Endodermal cell (in vitro differentiated cells): ENCODE measurements around the gene DAND5. TPM values are rescaled to one million over a fixed set of nuclear protein-coding genes. Genes with fewer than 3 reads are reported as not detected.

ENCODE experiments used
- DNase-seq: peaks from one replicate; pipeline ENCODE4 v3.0.0-alpha.2; 2017
- H3K27ac ChIP-seq: 2 replicates; pipeline ENCODE4 v1.5.1; 2013; ENCODE audit warnings: mild to moderate bottlenecking, low read depth, low read length, moderate library complexity
- H3K27me3 ChIP-seq: 2 replicates; pipeline ENCODE4 v1.6.1; 2013; ENCODE audit warnings: mild to moderate bottlenecking, low read length, moderate library complexity; ENCODE audit not compliant: insufficient read depth, control insufficient read depth, poor library complexity, severe bottlenecking
- H3K36me3 ChIP-seq: 2 replicates; pipeline ENCODE4 v1.7.0; 2013; ENCODE audit warnings: mild to moderate bottlenecking, low read length, moderate library complexity; ENCODE audit not compliant: control insufficient read depth, insufficient read depth
- H3K4me1 ChIP-seq: one replicate; pipeline ENCODE4 v1.7.0; 2013; ENCODE audit warnings: low read length; ENCODE audit not compliant: control insufficient read depth, insufficient read depth
- H3K4me3 ChIP-seq: 2 replicates; pipeline ENCODE4 v1.5.1; 2013; ENCODE audit warnings: mild to moderate bottlenecking, low read length, moderate library complexity
- H3K9ac ChIP-seq: 2 replicates; pipeline ENCODE4 v1.6.1; 2013; ENCODE audit warnings: mild to moderate bottlenecking, low read length, moderate library complexity; ENCODE audit not compliant: poor library complexity, severe bottlenecking; ENCODE audit errors: extremely low read depth
- H3K9me3 ChIP-seq: 2 replicates; pipeline ENCODE4 v1.6.1; 2013; ENCODE audit warnings: mild to moderate bottlenecking, low read length, moderate library complexity; ENCODE audit not compliant: control insufficient read depth
- H3K27ac Mint-ChIP-seq: 2 replicates; pipeline ENCODE4 v1.8.0; 2020; ENCODE audit warnings: mixed read lengths
- H3K27me3 Mint-ChIP-seq: 2 replicates; pipeline ENCODE4 v1.8.0; 2021; ENCODE audit warnings: mild to moderate bottlenecking, mixed read lengths; ENCODE audit not compliant: insufficient read depth
- H3K36me3 Mint-ChIP-seq: 2 replicates; pipeline ENCODE4 v1.8.0; 2020; ENCODE audit warnings: low read depth, mixed read lengths
- H3K4me1 Mint-ChIP-seq: 2 replicates; pipeline ENCODE4 v1.8.0; 2020; ENCODE audit warnings: mixed read lengths
- H3K4me3 Mint-ChIP-seq: 2 replicates; pipeline ENCODE4 v1.8.0; 2020; ENCODE audit warnings: mild to moderate bottlenecking, moderate library complexity, mixed read lengths
- H3K9me3 Mint-ChIP-seq: 2 replicates; pipeline ENCODE4 v1.8.0; 2020; ENCODE audit warnings: mild to moderate bottlenecking, mixed read lengths
- whole genome bisulfite sequencing, 2 experiments: methylation state at CpG; one replicate each; pipeline versions ENCODE4 v1.1.5 to v1.1.7; 2013; ENCODE audit warnings: missing lambda C conversion rate in 2 of 2, mixed read lengths in 1 of 2; ENCODE audit not compliant: insufficient coverage in 1 of 2, insufficient read length in 1 of 2; 5-methylcytosine and 5-hydroxymethylcytosine counted together
- total RNA-seq, 2 donors: library from RNA; stranded (reverse); fragmentation: NEBNext Ultra II Directional in 1 of 2; extraction: Animal tissue kit (Norgen Biotek cat#: 25700) in 1 of 2; gene quantifications; 2 replicates in 1 of 2; 3 replicates in 1 of 2; pipeline ENCODE4 v1.2.1, GENCODE V29; 2021
- TF ChIP-seq, protein P1 (sequence below): fragments of 200-600 bp; sonication (generic); conservative IDR thresholded peaks from 2 replicates; pipeline ENCODE4 v1.5.0; 2021; ENCODE audit warnings: antibody characterized with exemption, mild to moderate bottlenecking

The DAND5 gene
- total RNA-seq, 2 donors from 2014 or later: 0.13 to 0.40 TPM

DNA sequence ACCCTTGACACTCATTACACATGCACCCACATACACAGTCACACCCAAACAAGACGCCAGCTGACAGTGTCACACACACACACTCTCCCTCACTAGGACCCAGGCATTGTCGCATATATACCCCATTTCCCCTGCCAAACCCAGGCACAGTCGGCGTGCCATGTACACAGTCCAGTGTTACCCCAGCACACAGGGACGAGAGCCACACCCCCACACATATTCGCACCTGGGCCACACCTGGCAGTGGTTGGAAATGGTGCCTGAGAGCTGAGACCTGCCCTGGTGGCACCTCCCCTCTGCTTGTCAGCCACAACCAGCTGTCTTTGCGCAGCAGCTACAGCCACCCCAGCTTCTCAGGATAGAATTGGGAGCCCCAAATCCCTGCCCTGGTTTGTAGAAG, 34.9 kb downstream of the DAND5 start:
- no peak overlapping the region for H3K4me3 Mint-ChIP-seq
- no peak overlapping the region for H3K27ac ChIP-seq
- peaks cover 90% of the 10 kb centered on the region for H3K27me3 ChIP-seq

DNA sequence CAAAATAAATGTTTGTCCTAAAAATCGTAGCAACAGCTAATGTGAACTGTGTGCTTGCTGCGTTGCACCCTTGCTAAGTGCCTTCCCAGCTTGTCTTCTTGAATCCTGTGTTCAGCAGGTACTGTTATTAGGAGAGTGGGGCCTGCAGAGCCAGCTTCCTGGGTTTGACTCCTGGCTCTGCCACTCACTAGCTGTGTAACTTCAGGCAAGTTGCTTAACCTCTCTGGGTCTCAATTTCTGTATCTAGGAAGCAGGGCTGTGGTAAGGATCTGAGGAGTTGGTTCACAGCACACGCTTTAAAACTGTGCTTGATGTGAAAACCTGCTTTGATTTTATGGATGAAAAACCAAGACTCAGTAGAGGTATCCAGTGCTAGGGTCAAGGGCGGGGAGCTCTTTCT, 35.9 kb downstream of the DAND5 start:
- 87% methylated on average over 4 of the region's 4 CpGs for WGBS, 2 experiments
- TF ChIP-seq, protein P1, sequence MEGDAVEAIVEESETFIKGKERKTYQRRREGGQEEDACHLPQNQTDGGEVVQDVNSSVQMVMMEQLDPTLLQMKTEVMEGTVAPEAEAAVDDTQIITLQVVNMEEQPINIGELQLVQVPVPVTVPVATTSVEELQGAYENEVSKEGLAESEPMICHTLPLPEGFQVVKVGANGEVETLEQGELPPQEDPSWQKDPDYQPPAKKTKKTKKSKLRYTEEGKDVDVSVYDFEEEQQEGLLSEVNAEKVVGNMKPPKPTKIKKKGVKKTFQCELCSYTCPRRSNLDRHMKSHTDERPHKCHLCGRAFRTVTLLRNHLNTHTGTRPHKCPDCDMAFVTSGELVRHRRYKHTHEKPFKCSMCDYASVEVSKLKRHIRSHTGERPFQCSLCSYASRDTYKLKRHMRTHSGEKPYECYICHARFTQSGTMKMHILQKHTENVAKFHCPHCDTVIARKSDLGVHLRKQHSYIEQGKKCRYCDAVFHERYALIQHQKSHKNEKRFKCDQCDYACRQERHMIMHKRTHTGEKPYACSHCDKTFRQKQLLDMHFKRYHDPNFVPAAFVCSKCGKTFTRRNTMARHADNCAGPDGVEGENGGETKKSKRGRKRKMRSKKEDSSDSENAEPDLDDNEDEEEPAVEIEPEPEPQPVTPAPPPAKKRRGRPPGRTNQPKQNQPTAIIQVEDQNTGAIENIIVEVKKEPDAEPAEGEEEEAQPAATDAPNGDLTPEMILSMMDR: no peak
- Mint-ChIP-seq H3K9me3 (no peaks in the 10 kb centered on the region), H3K4me3 (no peak overlapping the region), H3K36me3 (no peaks in the 10 kb centered on the region), H3K27me3 (peaks cover 88% of the 10 kb centered on the region), H3K27ac (no peak overlapping the region), H3K4me1 (peaks cover 3% of the 10 kb centered on the region)
- Histone ChIP-seq H3K27me3 (peaks cover 90% of the 10 kb centered on the region), H3K27ac (no peak overlapping the region), H3K9me3 (no peaks in the 10 kb centered on the region), H3K9ac (no peak overlapping the region), H3K4me3 (no peak overlapping the region), H3K4me1 (no peaks in the 10 kb centered on the region), H3K36me3 (no peaks in the 10 kb centered on the region)
- DNase-seq: no peak

More for the DNA sequence above, 34.9 kb downstream of the DAND5 start:
- H3K27me3 Mint-ChIP-seq: peaks cover 88% of the 10 kb centered on the region
- H3K4me3 ChIP-seq: no peak overlapping the region
- H3K27ac Mint-ChIP-seq: no peak overlapping the region
- peaks cover 3% of the 10 kb centered on the region for H3K4me1 Mint-ChIP-seq
- no peak for DNase-seq
- H3K36me3 ChIP-seq: no peaks in the 10 kb centered on the region
- TF ChIP-seq, protein P1: no peak
- H3K9me3 Mint-ChIP-seq: no peaks in the 10 kb centered on the region
- no peaks in the 10 kb centered on the region for H3K4me1 ChIP-seq
- H3K36me3 Mint-ChIP-seq: no peaks in the 10 kb centered on the region
- no peak overlapping the region for H3K9ac ChIP-seq
- no peaks in the 10 kb centered on the region for H3K9me3 ChIP-seq
- WGBS, 2 experiments: 73 to 83% methylated on average over 3 to 7 of the region's 7 CpGs

DNA sequence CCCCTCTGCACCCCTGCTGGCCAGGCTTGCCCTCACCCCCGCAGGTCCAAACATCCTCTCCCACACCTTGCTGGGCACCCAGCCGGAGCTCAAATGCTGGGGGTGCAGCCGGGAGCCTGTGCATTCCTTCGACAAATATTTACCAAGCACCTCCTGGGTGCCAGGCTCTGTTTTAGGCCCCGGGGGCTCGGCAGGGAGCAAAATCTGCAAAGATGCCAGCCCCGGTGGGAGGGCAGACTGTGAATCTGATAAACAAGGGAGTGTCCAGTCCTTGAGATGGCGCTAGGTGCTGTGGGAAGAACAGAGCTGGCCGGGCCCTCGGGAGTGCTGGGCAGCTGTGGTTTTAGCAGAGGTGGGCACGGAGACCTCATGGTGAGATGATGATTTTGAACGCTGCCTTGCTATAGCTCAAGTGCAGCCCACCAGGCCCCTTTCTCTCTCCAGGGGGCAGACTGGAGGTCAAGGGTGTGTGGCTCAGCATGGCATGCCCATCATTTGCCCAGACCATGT, 36.5 kb downstream of the DAND5 start:
- no peaks in the 10 kb centered on the region for H3K36me3 ChIP-seq
- Mint-ChIP-seq H3K4me1 (peaks cover 3% of the 10 kb centered on the region), H3K27me3 (peaks cover 88% of the 10 kb centered on the region), H3K9me3 (no peaks in the 10 kb centered on the region), H3K4me3 (no peak overlapping the region), H3K36me3 (no peaks in the 10 kb centered on the region), H3K27ac (no peak overlapping the region)
- no peak overlapping the region for H3K27ac ChIP-seq
- 71 to 79% methylated on average over 6 to 12 of the region's 12 CpGs for WGBS, 2 experiments
- no peak overlapping the region for H3K9ac ChIP-seq
- no peaks in the 10 kb centered on the region for H3K4me1 ChIP-seq
- TF ChIP-seq, protein P1: peak; percentile 13
- DNase-seq: no peak
- peaks cover 90% of the 10 kb centered on the region for H3K27me3 ChIP-seq
- no peaks in the 10 kb centered on the region for H3K9me3 ChIP-seq
- no peak overlapping the region for H3K4me3 ChIP-seq
